AG10803 (cell line): ENCODE data around the gene RPL9.

Experiments used
- DNase-seq: peaks from one replicate; pipeline ENCODE4 v3.0.0; 2010; ENCODE audit warnings: low read depth
- H3K4me3 ChIP-seq: 2 replicates; pipeline ENCODE4 v1.5.1; 2011; ENCODE audit warnings: mild to moderate bottlenecking, low read length, control low read depth
- CTCF ChIP-seq: conservative IDR thresholded peaks from 2 replicates; pipeline ENCODE4 v1.5.1; 2011; ENCODE audit warnings: mild to moderate bottlenecking, low read length, control low read depth, inconsistent platforms

The RPL9 gene

GRCh38 chr4:39495446-39496213 lies 36.9 kb upstream of the RPL9 start:
- TF ChIP-seq CTCF = no peak
- H3K4me3 ChIP-seq = no peak overlapping the region
- no peak for DNase-seq

DNA sequence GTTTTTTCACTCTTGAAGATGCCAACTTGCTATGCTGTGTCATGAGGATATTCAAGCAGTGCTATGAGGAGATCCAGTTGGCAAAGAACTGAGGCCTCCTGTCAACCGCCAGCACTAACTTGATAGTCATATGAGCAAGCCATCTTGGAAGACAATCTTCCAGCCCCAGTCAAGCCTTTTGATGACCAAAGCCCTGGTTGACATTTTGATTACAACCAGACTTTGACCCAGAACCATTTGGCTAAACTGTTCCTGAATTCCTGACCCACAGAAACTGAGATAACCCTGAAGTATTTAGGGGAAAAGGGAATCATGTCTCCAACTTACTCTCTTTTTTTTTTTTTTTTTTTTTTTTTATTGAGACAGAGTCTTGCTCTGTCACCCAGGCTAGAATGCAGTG lies 35.6 kb upstream of the RPL9 start:
- DNase-seq = no peak
- H3K4me3 ChIP-seq = no peak overlapping the region

DNA sequence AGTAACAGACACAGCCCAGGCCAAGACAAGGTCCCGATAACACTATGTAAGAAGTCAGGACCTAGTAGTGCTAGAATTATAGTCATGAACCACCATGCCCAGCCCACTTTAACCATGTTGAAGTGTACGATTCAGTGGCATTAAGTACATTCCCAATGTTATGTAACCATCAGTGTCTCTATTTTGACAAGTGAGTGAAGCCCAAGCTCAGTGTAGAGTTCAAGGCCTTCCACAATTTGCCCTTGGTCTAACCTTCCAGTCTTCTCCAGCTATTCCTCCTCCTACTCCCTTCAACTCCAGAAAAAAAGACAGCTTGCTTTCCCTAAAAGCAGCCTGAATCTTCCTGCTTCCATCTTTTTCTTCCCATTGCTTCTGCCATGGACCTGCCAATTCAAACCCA lies 31.6 kb upstream of the RPL9 start:
- DNase-seq = no peak
- TF ChIP-seq CTCF = no peak
- no peak overlapping the region for H3K4me3 ChIP-seq

More for the DNA sequence above, 35.6 kb upstream of the RPL9 start:
- TF ChIP-seq CTCF = no peak

- no peak for TF ChIP-seq CTCF
- no peak for DNase-seq
Measured at GRCh38 chr4:39486221-39486804, 27.6 kb upstream of the RPL9 start.

DNA sequence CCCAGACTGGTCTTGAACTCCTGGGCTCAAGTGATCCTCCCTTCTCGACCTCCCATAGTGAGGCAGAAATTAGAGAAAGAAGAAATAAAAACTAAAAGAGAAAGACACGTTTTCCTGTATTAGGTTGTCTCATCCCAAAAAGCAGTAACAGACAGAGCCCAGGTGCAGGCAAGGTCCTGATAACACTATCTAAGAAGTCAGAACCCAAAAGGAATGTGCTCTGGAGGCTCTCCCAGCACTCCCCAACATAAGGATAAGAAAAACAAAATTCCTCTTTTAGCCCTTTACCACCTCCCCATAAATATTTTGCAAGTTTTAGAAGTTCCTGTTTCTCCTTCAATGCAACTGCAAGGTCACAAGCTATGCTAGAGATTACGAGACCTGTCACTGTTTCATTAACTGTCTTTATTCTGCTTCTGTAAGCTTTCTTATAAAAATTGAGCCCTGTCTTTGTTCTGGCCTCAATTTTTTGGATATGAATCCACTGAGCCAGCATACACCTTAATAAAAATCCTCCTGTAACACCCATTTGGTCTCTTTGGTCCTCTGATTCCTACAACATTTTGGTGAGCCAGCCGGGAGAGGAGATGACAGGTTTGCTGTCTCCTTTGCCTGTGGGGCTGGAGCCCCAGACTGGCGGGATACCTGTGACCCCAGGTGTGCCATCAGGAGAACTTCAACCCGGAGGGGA lies 26.0 kb upstream of the RPL9 start:
- no peak for TF ChIP-seq CTCF
- no peak overlapping the region for H3K4me3 ChIP-seq
- no peak for DNase-seq

More at GRCh38 chr4:39486221-39486804, 27.6 kb upstream of the RPL9 start:
- H3K4me3 ChIP-seq = no peak overlapping the region

GRCh38 chr4:39480902-39481695 lies 22.4 kb upstream of the RPL9 start:
- H3K4me3 ChIP-seq = no peak overlapping the region
- DNase-seq = no peak
- no peak for TF ChIP-seq CTCF
